ENCODE results near the gene PIEZO1. TPM values are rescaled to one million over a fixed set of nuclear protein-coding genes. Genes with fewer than 3 reads are reported as not detected.
A peak's percentile ranks its signal among the peaks of the same experiment; 100 is the strongest.

Gene PIEZO1
- total RNA-seq, 4 donors from 2014 or later, result 62.3 to 161 (median 123) TPM

- H3K4me3 ChIP-seq, result no peak overlapping the region
- H3K36me3 ChIP-seq, result no peaks in the 10 kb centered on the region
- intact Hi-C loops (cut with DNase I; ENCODE audit: low total_unique reads), result no loop called here
- TF ChIP-seq CTCF (IDR thresholded peaks at IDR 0.05), result no peak
- TF ChIP-seq POLR2A (IDR thresholded peaks at IDR 0.05), result no peak
- no peaks in the 10 kb centered on the region for H3K4me1 ChIP-seq
- DNase-seq, result no peak
- H3K27me3 ChIP-seq, result no peaks in the 10 kb centered on the region
- no peaks in the 10 kb centered on the region for H3K9me3 ChIP-seq
- H3K27ac ChIP-seq, result peak overlapping the region in 1 of 2 donors; percentile 38
Observed at GRCh38 chr16:88719933-88720296, 65.1 kb downstream of the PIEZO1 start.

GRCh38 chr16:88719267-88719932, 65.6 kb downstream of the PIEZO1 start:
- no peaks in the 10 kb centered on the region for H3K36me3 ChIP-seq
- TF ChIP-seq CTCF (IDR thresholded peaks at IDR 0.05), result no peak
- TF ChIP-seq POLR2A (IDR thresholded peaks at IDR 0.05), result no peak

GRCh38 chr16:88718178-88718577, 66.8 kb downstream of the PIEZO1 start:
- H3K4me3 ChIP-seq, result no peak overlapping the region
- intact Hi-C loops (cut with DNase I; ENCODE audit: low total_unique reads), result no loop called here
- DNase-seq, result no peak
- H3K9me3 ChIP-seq, result no peaks in the 10 kb centered on the region
- peak overlapping the region in 1 of 2 donors; percentile 56 for H3K27ac ChIP-seq
- H3K36me3 ChIP-seq, result no peaks in the 10 kb centered on the region
- no peaks in the 10 kb centered on the region for H3K27me3 ChIP-seq
- TF ChIP-seq POLR2A (IDR thresholded peaks at IDR 0.05), result no peak
- no peak for TF ChIP-seq CTCF (IDR thresholded peaks at IDR 0.05)
- H3K4me1 ChIP-seq, result no peaks in the 10 kb centered on the region

More at GRCh38 chr16:88719267-88719932, 65.6 kb downstream of the PIEZO1 start:
- Histone ChIP-seq H3K4me3 (no peak overlapping the region), H3K27ac (peak overlapping the region; percentile 38 to 56), H3K9me3 (no peaks in the 10 kb centered on the region), H3K4me1 (no peaks in the 10 kb centered on the region), H3K27me3 (no peaks in the 10 kb centered on the region)
- DNase-seq, result peak in 1 of 2 donors; percentile 42
- intact Hi-C loops (cut with DNase I; ENCODE audit: low total_unique reads), result no loop called here

GRCh38 chr16:88716601-88717001, 68.4 kb downstream of the PIEZO1 start:
- Histone ChIP-seq H3K4me1 (no peaks in the 10 kb centered on the region), H3K4me3 (no peak overlapping the region), H3K27ac (no peak overlapping the region), H3K27me3 (no peaks in the 10 kb centered on the region), H3K9me3 (no peaks in the 10 kb centered on the region), H3K36me3 (no peaks in the 10 kb centered on the region)
- intact Hi-C loops (cut with DNase I; ENCODE audit: low total_unique reads), result no loop called here
- DNase-seq, result no peak
- TF ChIP-seq CTCF (IDR thresholded peaks at IDR 0.05) (no peak), POLR2A (IDR thresholded peaks at IDR 0.05) (no peak)

GRCh38 chr16:88716201-88716600, 68.8 kb downstream of the PIEZO1 start:
- intact Hi-C loops (cut with DNase I; ENCODE audit: low total_unique reads), result no loop called here
- Histone ChIP-seq H3K27ac (no peak overlapping the region), H3K4me1 (no peaks in the 10 kb centered on the region), H3K9me3 (no peaks in the 10 kb centered on the region), H3K4me3 (no peak overlapping the region), H3K36me3 (no peaks in the 10 kb centered on the region), H3K27me3 (no peaks in the 10 kb centered on the region)
- no peak for DNase-seq
- TF ChIP-seq CTCF (IDR thresholded peaks at IDR 0.05), result no peak
- TF ChIP-seq POLR2A (IDR thresholded peaks at IDR 0.05), result no peak
